ENCODE results near the gene COL20A1. TPM values are rescaled to one million over a fixed set of nuclear protein-coding genes. Genes with fewer than 3 reads are reported as not detected.

COL20A1 gene
- total and polyA plus RNA-seq, 2 experiments from 2014 or later = not detected

GRCh38 chr20:63361519-63362435 lies 68.8 kb downstream of the COL20A1 start:
- no peaks in the 10 kb centered on the region for H3K9me3 ChIP-seq (ENCODE audit: low read depth)
- H3F3A ChIP-seq (ENCODE audit: insufficient read depth) = no peaks in the 10 kb centered on the region
- no peaks in the 10 kb centered on the region for H3K79me2 ChIP-seq (ENCODE audit: insufficient read depth)
- DNase-seq = peak; percentile 18
- H3K4me2 ChIP-seq (ENCODE audit: unreplicated experiment) = no peak overlapping the region
- H3K9ac ChIP-seq = no peak overlapping the region
- no peak overlapping the region for H3K4me3 ChIP-seq
- no peak overlapping the region for H2AFZ ChIP-seq
- no peaks in the 10 kb centered on the region for H3K9me2 ChIP-seq (ENCODE audit: insufficient read depth)
- in situ Hi-C loops (cut with MboI) = no loop called here
- H3K4me1 ChIP-seq (ENCODE audit: insufficient read depth) = no peaks in the 10 kb centered on the region
- 13 to 16% methylated on average over 38 to 44 of the region's 50 CpGs for WGBS, 2 experiments (ENCODE audit: low coverage in 1 of 2, low lambda C conversion rate in 2 of 2, missing lambda C conversion rate in 2 of 2)
- no peaks in the 10 kb centered on the region for H3K36me3 ChIP-seq (ENCODE audit: low read depth)
- peaks cover 4% of the 10 kb centered on the region for H3K27me3 ChIP-seq (replicated peaks; ENCODE audit: insufficient read depth)
- TF ChIP-seq EZH2 (IDR thresholded peaks at IDR 0.05; ENCODE audit: insufficient read depth, poor library complexity, severe bottlenecking) (no peak), EZH2phosphoT487 (IDR thresholded peaks at IDR 0.05; ENCODE audit: insufficient read depth, low read depth) (no peak)
- no peak overlapping the region for H3K27ac ChIP-seq
- H4K20me1 ChIP-seq (ENCODE audit: insufficient read depth) = no peaks in the 10 kb centered on the region

DNA sequence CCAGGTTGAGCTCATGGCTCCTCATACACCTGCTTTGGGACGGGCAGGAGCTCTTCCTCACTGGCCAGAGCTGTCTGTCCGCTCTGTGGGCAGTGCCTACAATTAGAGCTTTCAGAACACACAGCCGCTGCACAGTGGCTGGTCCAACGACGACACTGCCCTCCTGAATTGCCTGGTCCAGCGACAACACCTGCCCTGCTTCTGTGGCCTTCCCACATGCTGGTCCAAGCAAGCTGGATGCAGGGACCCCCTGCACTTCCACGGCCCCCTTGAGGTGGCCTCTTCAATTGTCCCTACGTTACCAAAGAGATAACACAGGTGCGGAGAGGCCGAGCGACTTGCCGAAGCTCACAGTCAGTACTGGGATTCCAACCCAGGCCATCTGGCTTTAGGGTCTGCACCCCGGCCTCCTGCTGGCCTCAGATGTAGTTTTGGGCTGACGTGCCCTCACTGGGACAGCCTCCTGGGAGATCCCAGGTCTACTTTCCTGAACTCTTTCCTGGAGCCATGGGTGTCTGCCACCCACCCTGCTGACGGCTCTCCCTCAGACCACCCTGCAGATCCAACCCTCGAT lies 69.5 kb downstream of the COL20A1 start:
- Histone ChIP-seq H2AFZ (no peak overlapping the region), H4K20me1 (ENCODE audit: insufficient read depth) (no peaks in the 10 kb centered on the region), H3K36me3 (ENCODE audit: low read depth) (no peaks in the 10 kb centered on the region), H3F3A (ENCODE audit: insufficient read depth) (no peaks in the 10 kb centered on the region), H3K27ac (no peak overlapping the region), H3K4me3 (no peak overlapping the region), H3K79me2 (ENCODE audit: insufficient read depth) (no peaks in the 10 kb centered on the region), H3K9ac (no peak overlapping the region), H3K9me3 (ENCODE audit: low read depth) (no peaks in the 10 kb centered on the region), H3K4me1 (ENCODE audit: insufficient read depth) (no peaks in the 10 kb centered on the region), H3K9me2 (ENCODE audit: insufficient read depth) (no peaks in the 10 kb centered on the region), H3K27me3 (replicated peaks; ENCODE audit: insufficient read depth) (peaks cover 4% of the 10 kb centered on the region), H3K4me2 (ENCODE audit: unreplicated experiment) (no peak overlapping the region)
- WGBS, 2 experiments (ENCODE audit: low coverage in 1 of 2, low lambda C conversion rate in 2 of 2, missing lambda C conversion rate in 2 of 2) = 64 to 70% methylated on average over 16 of the region's 16 CpGs
- DNase-seq = no peak
- in situ Hi-C loops (cut with MboI) = no loop called here
- TF ChIP-seq EZH2 (IDR thresholded peaks at IDR 0.05; ENCODE audit: insufficient read depth, poor library complexity, severe bottlenecking) = no peak
- TF ChIP-seq EZH2phosphoT487 (IDR thresholded peaks at IDR 0.05; ENCODE audit: insufficient read depth, low read depth) = no peak

DNA sequence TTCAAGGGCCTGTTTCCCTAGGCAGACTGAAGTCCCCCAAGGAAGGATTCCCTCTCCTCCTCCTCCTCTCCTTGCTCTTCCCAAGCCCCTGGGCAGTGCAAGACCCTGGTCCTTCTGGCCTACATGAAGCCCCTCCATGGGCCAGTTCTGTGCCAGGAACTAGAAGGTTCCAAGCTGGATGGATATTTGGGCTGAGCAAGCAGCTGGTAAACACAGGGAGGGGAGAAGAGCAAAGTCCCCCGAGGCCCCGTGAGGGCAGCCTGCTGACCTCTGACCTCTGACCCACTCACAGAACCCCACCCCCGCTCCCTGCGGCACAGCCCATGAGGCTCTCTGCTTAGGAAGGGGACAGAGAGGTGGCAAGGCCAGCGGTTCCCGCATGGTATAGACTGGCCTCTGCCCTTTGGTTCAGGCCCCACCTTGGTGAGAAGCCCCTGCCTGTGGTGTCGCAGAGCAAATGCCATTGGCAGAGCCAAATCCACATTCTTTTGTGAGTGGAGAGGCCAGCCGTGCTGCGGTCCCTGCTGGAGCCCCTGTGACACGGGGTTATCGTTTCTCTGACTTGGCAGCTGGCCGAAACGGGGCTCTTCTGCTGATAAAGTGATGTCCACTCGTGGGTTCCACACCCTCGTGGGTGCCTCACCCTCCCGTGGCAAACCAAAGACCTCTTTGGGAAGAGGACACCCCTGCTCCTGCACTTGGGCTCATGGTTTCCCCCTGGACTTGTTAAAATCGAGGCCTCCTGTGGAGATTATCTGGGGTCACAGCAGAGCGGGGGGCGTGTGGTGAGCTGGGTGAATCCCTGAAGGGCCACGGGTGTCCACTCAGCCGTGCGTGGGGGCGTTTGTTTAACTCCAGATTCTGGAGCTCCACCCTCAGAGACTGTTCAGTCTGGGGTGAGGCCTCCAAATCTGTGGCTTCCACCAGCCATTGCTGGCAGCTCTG lies 70.3 kb downstream of the COL20A1 start:
- Histone ChIP-seq H3K4me2 (ENCODE audit: unreplicated experiment) (no peak overlapping the region), H3K9me2 (ENCODE audit: insufficient read depth) (no peaks in the 10 kb centered on the region), H3K4me1 (ENCODE audit: insufficient read depth) (no peaks in the 10 kb centered on the region), H3K4me3 (no peak overlapping the region), H4K20me1 (ENCODE audit: insufficient read depth) (no peaks in the 10 kb centered on the region), H3F3A (ENCODE audit: insufficient read depth) (no peaks in the 10 kb centered on the region), H3K9me3 (ENCODE audit: low read depth) (no peaks in the 10 kb centered on the region), H3K27me3 (replicated peaks; ENCODE audit: insufficient read depth) (peaks cover 4% of the 10 kb centered on the region), H3K27ac (no peak overlapping the region), H3K36me3 (ENCODE audit: low read depth) (no peaks in the 10 kb centered on the region), H3K79me2 (ENCODE audit: insufficient read depth) (no peaks in the 10 kb centered on the region), H3K9ac (no peak overlapping the region), H2AFZ (no peak overlapping the region)
- no peak for TF ChIP-seq EZH2phosphoT487 (IDR thresholded peaks at IDR 0.05; ENCODE audit: insufficient read depth, low read depth)
- no peak for TF ChIP-seq EZH2 (IDR thresholded peaks at IDR 0.05; ENCODE audit: insufficient read depth, poor library complexity, severe bottlenecking)
- DNase-seq = no peak
- 56 to 61% methylated on average over 22 to 23 of the region's 23 CpGs for WGBS, 2 experiments (ENCODE audit: low coverage in 1 of 2, low lambda C conversion rate in 2 of 2, missing lambda C conversion rate in 2 of 2)
- in situ Hi-C loops (cut with MboI) = no loop called here

- Histone ChIP-seq H3K9me2 (ENCODE audit: insufficient read depth) (no peaks in the 10 kb centered on the region), H3K4me2 (ENCODE audit: unreplicated experiment) (no peak overlapping the region), H3K79me2 (ENCODE audit: insufficient read depth) (no peaks in the 10 kb centered on the region), H3K36me3 (ENCODE audit: low read depth) (no peaks in the 10 kb centered on the region), H3K4me1 (ENCODE audit: insufficient read depth) (no peaks in the 10 kb centered on the region), H3K27me3 (replicated peaks; ENCODE audit: insufficient read depth) (peaks cover 4% of the 10 kb centered on the region), H3K9me3 (ENCODE audit: low read depth) (no peaks in the 10 kb centered on the region), H3F3A (ENCODE audit: insufficient read depth) (no peaks in the 10 kb centered on the region), H2AFZ (no peak overlapping the region), H3K9ac (no peak overlapping the region), H4K20me1 (ENCODE audit: insufficient read depth) (no peaks in the 10 kb centered on the region), H3K27ac (no peak overlapping the region), H3K4me3 (no peak overlapping the region)
- WGBS, 2 experiments (ENCODE audit: low coverage in 1 of 2, low lambda C conversion rate in 2 of 2, missing lambda C conversion rate in 2 of 2) = 58 to 63% methylated on average over 19 of the region's 19 CpGs
- in situ Hi-C loops (cut with MboI) = no loop called here
- no peak for DNase-seq
- TF ChIP-seq EZH2 (IDR thresholded peaks at IDR 0.05; ENCODE audit: insufficient read depth, poor library complexity, severe bottlenecking) (no peak), EZH2phosphoT487 (IDR thresholded peaks at IDR 0.05; ENCODE audit: insufficient read depth, low read depth) (no peak)
Measured at GRCh38 chr20:63363981-63364561, 71.1 kb downstream of the COL20A1 start.
